Measurements from ENCODE around the gene GBGT1.

Gene GBGT1

DNA sequence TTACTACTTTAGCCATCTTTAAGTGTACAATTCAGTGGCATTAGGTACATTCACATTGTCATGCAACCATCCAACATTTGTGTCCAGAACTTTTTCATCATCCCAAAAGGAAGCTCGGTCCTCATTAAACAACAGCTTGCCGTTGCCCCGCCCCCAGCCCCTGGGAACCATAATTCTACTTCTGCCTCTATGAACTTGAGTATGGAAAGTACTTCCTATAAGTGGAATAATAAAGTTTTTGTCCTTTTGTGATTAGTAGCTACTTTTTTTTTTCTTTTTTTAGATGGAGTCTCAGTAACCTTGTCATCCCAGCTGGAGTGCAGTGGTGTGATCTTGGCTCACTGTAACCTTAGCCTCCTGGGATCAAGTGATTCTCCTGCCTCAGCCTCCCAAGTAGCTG lies 5.0 kb downstream of the GBGT1 start:
- no peak for DNase-seq (ENCODE audit: low read depth)
- TF ChIP-seq, protein P1, sequence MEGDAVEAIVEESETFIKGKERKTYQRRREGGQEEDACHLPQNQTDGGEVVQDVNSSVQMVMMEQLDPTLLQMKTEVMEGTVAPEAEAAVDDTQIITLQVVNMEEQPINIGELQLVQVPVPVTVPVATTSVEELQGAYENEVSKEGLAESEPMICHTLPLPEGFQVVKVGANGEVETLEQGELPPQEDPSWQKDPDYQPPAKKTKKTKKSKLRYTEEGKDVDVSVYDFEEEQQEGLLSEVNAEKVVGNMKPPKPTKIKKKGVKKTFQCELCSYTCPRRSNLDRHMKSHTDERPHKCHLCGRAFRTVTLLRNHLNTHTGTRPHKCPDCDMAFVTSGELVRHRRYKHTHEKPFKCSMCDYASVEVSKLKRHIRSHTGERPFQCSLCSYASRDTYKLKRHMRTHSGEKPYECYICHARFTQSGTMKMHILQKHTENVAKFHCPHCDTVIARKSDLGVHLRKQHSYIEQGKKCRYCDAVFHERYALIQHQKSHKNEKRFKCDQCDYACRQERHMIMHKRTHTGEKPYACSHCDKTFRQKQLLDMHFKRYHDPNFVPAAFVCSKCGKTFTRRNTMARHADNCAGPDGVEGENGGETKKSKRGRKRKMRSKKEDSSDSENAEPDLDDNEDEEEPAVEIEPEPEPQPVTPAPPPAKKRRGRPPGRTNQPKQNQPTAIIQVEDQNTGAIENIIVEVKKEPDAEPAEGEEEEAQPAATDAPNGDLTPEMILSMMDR (IDR thresholded peaks at IDR 0.05; ENCODE audit: control insufficient read depth, insufficient read depth, low read depth, low read length, missing control alignments), result no peak
- H3K4me3 ChIP-seq (ENCODE audit: control insufficient read depth, low read depth, low read length), result no peak overlapping the region

GRCh38 chr9:133155156-133155555 lies 8.6 kb downstream of the GBGT1 start:
- TF ChIP-seq, protein P1 (IDR thresholded peaks at IDR 0.05; ENCODE audit: control insufficient read depth, insufficient read depth, low read depth, low read length, missing control alignments), result no peak
- H3K4me3 ChIP-seq (ENCODE audit: control insufficient read depth, low read depth, low read length), result no peak overlapping the region
- DNase-seq (ENCODE audit: low read depth), result no peak

GRCh38 chr9:133154097-133154989 lies 9.4 kb downstream of the GBGT1 start:
- no peak overlapping the region for H3K4me3 ChIP-seq (ENCODE audit: control insufficient read depth, low read depth, low read length)
- TF ChIP-seq, protein P1 (IDR thresholded peaks at IDR 0.05; ENCODE audit: control insufficient read depth, insufficient read depth, low read depth, low read length, missing control alignments), result no peak
- DNase-seq (ENCODE audit: low read depth), result no peak

- H3K4me3 ChIP-seq (ENCODE audit: control insufficient read depth, low read depth, low read length), result no peak overlapping the region
- TF ChIP-seq, protein P1 (IDR thresholded peaks at IDR 0.05; ENCODE audit: control insufficient read depth, insufficient read depth, low read depth, low read length, missing control alignments), result no peak
- DNase-seq (ENCODE audit: low read depth), result no peak
Observed at GRCh38 chr9:133153227-133154096, 10.3 kb downstream of the GBGT1 start.

DNA sequence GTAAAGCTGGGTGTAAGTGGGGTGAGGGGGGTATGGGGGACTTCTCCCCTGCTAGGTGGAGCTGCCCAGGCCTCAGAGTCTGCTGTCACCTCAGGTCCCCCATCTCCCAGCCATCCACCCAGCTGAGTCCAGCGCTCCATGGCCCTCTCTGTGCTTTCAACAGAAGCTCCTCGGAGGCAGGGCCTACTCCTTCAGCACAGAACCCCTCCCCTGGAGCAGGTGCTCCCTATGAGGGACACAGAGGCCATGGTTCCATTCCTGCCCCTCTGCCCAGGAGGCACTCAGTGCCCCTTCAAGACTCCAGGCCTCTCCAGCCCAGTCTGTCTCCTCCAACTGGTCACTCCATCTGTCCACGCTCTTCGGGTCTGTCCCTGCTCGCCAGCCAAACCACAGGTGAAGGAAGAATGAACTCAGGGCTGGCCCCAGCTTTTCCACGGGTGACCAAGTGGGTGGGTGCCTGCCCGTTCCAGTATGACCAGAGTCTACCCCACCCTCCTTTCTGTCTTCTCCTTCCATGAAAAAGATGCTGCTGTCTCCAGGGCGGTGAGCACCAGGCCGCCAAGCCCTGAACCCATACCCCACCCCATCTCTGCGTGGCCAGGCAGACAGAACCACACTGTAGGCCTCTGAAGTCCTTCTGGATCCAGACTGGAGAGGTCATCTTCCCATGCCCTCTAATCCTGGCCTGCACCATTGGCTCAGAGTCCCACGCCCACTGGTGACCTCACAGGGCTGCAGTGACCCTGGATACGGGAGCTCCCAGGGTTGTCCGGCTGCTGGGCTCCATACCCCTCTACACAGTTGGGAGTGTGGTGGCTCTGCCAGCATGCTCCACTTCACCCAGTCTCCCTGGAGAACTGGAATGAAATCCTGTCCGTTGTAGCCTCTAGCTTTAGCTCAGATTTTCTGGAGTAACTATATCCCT lies 11.9 kb downstream of the GBGT1 start:
- no peak overlapping the region for H3K4me3 ChIP-seq (ENCODE audit: control insufficient read depth, low read depth, low read length)
- TF ChIP-seq, protein P1 (IDR thresholded peaks at IDR 0.05; ENCODE audit: control insufficient read depth, insufficient read depth, low read depth, low read length, missing control alignments), result no peak
- DNase-seq (ENCODE audit: low read depth), result no peak

DNA sequence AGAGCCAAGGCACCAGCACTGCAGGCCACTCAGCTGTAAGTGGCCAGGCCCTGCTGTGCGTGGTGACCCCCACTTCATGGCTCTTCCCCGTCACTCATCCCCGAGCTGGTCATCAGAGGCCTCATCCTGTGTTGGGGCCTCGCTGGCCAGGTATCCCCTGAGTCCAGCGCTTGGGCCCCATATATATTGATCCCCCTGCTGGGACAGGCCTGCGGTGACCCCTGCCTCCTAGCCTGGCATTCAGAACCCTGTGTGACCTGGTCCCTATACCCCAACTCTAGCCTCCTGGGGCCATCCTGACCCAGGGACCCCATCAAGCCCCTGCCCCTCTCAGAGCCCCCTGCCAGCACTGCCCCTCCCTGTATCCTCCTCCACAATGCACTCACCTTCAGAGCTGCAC lies 12.7 kb downstream of the GBGT1 start:
- TF ChIP-seq, protein P1 (IDR thresholded peaks at IDR 0.05; ENCODE audit: control insufficient read depth, insufficient read depth, low read depth, low read length, missing control alignments), result no peak
- no peak for DNase-seq (ENCODE audit: low read depth)
- H3K4me3 ChIP-seq (ENCODE audit: control insufficient read depth, low read depth, low read length), result no peak overlapping the region

Data from AG09309 (cell line).